HG03135 (cell line): ENCODE results near the gene PHF1.

Experiments used
- ATAC-seq: cut with Tn5 transposase; IDR thresholded peaks from one replicate; pipeline ENCODE4 v1.9.1; 2021; ENCODE audit warnings: mild to moderate bottlenecking, moderate library complexity; ENCODE audit not compliant: unreplicated experiment

Gene PHF1

GRCh38 chr6:33417128-33417902 lies 6.5 kb downstream of the PHF1 start:
- ATAC-seq: peak; percentile 1

GRCh38 chr6:33417903-33418689 lies 7.3 kb downstream of the PHF1 start, which contains the start of gene CUTA:
TSS of gene CUTA (minus strand) at chr6:33418107. CDS start at chr6:33418000, 107 bp downstream.
- peak; percentile 85 for ATAC-seq

DNA sequence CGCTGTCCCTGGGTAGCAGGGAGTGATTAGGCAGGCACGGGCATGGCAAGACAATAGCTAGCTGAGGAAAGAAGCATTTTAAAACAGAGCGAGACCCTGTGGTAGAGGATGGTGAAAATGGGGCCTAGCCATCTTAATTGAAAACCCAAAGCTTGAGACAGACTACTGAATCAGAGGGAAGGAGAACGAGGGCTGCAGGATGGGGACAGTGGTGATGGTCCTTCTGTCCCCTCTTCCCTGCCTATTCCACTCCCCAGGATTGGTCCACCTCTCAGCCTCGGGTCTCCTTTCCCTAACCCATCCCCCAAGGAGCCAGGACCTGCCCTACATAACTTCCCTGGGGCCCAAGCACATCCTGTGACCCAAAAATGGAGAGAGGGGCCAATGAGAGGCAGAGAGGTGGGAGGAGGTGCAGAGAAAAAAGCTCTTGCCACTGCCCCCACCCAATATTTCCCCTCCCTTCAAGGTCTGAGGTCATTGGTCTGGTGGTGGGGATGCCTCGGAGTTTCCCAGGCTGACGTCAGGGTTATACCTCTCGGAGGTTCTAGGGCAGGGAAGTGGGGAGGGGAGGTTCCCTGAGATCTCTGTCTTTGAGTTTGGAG lies 8.0 kb downstream of the PHF1 start:
- no peak for ATAC-seq

GRCh38 chr6:33419580-33420490 lies 9.0 kb downstream of the PHF1 start, which contains the start of gene SYNGAP1:
TSS of gene SYNGAP1 (plus strand) at chr6:33420065. CDS start at chr6:33420265, 200 bp downstream.
- no peak for ATAC-seq

- no peak for ATAC-seq
These were observed 9.9 kb downstream of the PHF1 start for GRCh38 chr6:33420491-33421343.

DNA sequence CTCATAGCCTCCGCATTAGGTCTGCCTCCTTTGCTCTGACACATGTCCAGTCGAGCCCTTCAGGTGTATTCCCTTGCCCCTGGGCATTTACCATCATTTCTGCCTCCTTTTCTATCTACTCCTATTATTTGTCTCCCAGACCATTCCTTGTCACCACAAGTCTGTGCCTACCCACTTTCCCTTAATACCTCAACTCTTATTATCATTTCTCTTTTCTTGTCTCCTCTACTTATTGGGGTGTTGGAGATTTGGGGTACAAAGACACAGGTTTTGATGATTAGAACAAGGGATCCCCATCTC lies 10.5 kb downstream of the PHF1 start:
- no peak for ATAC-seq

DNA sequence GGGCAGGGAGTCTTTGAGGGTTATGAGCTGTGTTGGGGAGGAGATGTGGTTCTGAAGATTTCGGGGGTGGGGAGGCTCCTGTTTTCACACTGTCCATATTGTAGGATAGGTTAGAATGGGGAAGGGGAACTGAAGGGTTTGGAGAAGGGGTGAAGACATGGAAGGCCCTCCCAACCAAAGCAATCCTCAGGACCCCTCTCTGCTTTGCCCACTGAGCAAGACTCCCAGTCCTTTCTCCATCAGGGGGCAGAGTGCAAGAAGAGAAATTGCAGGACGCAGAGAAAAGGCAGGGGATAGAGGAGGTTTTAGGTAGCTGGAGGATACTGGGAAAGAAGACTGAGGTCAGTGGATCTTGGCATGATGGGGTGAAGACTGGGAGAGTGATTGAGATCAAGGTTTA lies 13.0 kb downstream of the PHF1 start:
- no peak for ATAC-seq

DNA sequence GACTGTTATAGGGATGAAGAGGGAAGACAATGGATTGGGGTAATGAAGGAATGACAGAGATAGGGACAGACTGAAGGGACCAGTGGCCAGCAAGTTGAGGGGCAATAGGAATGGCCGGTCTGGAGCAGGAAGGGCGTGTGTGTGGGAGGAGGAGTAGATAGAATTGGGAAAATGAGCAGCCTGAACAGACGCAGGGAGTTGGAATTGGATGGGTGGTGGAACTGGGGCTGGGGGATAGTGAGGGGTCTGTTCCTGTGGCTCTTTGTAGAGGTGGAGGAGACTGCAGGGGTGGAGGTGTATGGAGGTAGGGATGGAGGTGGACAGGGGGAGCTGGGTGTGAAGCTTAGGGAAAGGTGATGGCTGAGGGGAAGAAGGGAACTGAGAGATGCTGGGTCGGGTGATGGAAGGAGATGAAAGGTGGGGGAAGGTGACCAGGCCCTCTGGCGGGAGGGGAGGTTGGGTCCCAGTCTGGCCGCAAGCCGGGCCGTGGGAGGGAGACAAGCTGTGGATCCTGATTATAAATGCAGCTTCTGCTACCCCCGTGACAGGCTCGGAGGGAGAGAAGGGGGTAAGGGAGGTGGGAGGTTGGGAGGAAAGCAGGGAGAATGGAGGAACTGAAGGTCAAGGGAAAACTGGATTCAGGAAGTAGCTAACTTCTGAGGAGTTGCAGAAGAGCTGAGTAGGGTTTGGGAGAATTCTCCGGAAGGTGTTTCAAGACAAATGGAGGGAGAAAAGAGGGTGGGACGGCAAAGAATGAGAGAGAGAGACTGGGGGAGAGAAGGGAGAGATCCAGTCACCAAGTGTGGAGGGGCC lies 14.2 kb downstream of the PHF1 start:
- ATAC-seq: no peak

- ATAC-seq: no peak
These were observed 15.1 kb downstream of the PHF1 start for GRCh38 chr6:33425668-33426577.

- ATAC-seq: no peak
These were observed 16.0 kb downstream of the PHF1 start for GRCh38 chr6:33426590-33427511.

DNA sequence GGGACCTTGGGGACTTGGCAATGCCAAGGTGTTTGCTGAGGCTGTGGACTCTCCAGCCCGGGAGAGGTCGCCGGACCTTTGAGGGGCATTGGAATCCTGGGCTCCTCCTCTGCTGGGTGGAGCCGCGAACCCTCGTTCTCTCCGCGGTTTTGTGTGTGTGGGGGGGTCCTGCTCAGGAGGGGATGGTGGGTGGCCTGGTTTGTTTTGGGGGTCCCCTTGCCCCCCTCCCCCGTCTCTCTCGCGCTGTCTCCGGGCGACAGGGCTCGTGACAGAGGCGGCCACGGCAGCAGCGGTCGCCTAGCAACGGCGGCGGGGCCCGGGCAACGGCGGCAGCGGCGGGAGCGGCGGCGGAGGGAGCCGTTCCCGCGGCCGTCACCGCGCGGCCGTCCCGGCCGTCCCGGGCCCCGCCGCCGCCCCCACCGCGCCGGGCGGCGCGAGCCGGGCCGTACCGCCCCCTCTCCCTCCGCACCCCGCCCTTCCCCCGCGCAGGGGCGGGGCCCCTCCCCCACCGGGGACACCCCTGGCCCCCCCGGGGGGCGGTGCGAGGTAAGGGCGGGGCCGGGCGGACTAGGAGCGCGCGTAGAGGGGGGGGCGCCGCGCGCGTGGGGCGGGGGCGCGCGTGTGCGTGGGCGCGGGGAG lies 16.9 kb downstream of the PHF1 start:
- ATAC-seq: no peak

- ATAC-seq: no peak
These were observed 17.6 kb downstream of the PHF1 start for GRCh38 chr6:33428224-33428965.

DNA sequence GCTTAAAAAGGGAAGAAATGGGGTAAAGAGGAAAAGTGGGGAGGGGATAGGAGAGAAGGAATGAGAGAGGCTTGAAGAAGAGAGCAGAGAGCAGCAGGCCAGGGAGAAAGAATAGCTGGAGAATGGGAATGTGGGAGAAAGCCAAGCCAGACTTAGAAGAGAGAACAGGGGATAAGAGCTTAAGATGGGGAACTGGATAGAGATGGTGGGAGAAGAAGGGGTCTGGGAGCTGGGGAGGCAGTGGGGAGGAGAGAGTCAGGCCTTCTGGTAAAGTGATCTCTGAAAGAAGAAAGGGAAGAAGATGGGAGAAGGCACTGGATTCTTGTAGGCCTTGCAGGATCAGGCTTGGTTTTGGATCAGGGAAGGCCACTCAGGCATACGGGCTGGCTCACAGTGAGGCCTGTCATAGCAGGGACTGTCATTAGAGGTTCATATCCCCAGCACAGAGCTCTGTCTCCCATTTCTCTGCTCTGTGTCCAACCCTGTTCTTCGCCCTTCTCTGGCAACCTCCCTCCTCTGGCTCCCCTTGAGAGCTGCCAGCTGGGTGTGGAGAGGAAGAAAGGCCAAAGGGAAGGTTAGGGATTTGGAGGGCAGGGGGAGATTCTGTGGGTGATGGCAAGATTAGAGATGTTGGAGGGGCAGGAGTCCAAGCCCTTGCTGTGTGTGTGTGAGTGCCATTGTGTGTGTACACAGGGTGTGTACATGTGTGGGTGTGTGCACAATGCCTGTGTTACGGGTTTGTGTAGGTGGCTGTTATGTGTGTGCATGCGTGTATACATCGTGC lies 18.3 kb downstream of the PHF1 start:
- no peak for ATAC-seq

DNA sequence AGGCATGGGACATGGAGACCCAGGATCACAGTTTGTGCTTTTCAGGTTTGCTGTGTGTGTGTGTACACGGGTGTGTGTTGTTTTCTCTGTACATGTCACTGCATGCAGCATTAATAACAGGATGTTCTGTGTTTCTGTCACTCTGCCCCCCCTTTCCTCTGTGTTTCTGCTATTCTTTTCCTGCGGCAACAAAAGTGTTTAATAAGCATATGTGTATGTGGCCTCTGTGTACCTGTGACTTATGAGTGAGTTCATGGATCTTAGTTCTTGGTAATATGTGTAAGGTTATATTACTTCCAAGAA lies 18.9 kb downstream of the PHF1 start:
- no peak for ATAC-seq

DNA sequence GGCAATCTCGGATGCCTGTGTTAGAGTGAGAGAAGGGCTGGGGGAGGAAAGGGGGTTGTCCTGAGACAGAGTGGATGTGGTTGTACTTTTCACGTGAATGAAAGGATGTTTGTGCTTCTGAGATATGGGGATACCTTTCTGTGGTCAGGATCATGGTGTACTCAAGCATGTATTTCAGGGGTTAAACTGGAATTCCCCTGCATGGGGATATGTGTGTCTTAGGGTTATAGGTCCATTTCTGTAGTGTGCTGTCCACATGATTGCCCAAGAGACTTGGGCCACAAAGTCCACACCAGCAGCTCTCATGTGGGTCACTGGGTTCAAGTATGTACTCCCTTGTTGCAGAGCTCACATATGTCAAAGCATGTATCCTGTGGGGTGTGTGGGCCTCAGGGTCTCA lies 19.5 kb downstream of the PHF1 start:
- no peak for ATAC-seq
